GM18951 (cell line): ENCODE data around the gene MREG.
"Not testable (repeated sequence)": the region's sequence is repeated elsewhere in the genome, so short reads cannot be mapped to it uniquely, and the experiment has no call there.

Experiments used
- POLR2A ChIP-seq: IDR thresholded peaks from 4 replicates; pipeline ENCODE4 v1.6.1; 2011; ENCODE audit warnings: mild to moderate bottlenecking; ENCODE audit not compliant: insufficient read length, insufficient read depth; ENCODE audit errors: extremely low read depth
- in situ Hi-C: fragments of 300-500 bp; cut with MboI; formaldehyde crosslinking; loops from one replicate; pipeline ENCODE4 v1.12.0; 2022; ENCODE audit warnings: low sequenced_read_pairs, mixed read lengths, inconsistent platforms; ENCODE audit not compliant: unreplicated experiment

The MREG gene

DNA sequence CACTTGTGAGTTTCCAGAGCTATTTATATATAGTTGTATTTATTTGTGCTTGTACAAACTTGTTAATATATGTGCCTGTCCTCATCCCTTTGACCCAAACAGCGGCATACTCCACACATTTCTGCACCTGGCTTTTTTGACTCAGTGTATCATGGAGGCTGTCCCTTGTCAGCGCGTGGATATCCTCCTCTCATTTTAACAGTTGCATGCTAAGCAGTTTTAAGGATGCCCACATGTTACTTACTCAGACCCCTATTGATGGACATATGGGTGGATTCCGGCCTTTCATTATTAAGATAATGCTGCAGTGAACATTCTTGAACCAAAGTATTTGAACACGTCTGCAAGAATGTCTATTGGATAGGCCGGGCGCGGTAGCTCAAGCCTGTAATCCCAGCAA lies 655 bp upstream of the MREG start:
- no peak for TF ChIP-seq POLR2A
- in situ Hi-C loops = no loop called here

DNA sequence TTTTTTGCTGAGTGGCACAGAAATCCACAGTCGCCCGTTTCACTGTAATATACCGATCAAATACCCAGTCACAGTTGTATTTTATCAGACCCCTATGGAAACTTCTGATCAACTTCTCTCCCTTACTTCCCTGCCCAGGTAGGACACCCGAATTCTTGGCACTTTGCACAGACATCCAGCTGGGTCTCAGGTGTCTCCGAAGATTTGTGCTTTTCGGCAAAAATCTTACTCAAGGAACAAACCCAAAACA lies 596 bp downstream of the MREG start:
- TF ChIP-seq POLR2A = no peak
- in situ Hi-C loops = no loop called here

DNA sequence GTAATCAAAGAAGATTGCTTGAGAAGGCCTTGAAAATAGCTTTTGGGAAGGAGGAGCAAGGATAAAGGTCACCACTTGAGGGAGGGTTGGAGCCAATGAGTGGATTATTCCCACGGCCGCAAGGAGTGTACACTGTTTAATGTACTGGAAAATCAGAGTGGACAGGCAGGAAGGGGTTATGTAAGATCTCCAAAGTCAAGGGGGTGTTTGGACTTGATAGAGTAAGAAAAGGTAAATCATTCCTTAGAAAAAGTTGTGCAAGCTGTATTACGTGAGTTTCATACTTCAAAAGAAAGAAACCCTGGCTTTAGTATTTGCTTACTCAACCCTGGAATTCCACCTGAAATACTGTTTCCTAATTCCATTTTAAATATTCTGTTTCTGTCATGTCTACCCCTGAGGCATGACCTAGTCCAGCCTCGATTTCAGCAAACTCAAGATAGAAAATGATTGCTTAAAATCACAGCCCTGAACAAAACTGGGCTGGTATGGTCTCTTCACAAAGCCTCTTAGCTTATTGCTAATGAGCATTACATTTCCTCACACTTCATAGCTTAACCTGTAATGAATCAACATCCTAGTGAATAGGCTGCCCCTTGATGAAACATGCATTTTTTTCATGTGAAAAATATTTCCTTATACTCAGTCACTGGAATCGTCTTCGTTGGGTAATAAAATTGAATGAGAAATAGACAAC lies 1.1 kb downstream of the MREG start:
- TF ChIP-seq POLR2A = no peak
- in situ Hi-C loops = no loop called here

DNA sequence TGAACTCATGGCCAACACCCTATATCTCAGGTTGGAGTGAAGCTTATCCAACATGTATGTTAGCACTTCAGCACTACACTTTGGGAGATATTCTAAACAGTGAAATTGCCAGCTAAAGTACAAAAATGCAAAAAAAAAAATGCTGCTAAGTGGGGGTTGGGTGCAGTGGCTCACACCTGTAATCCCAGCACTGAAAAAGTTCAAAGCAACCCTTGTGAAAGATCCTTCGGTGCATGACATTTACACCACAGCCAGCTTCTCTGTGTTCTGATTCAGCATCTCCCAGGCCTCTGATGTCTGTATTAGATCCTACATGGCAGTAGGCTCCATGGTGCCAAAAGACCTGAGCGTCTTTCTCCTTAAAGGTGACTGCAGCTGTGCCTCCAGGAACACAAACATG lies 4.1 kb downstream of the MREG start:
- in situ Hi-C loops = not testable (repeated sequence)

DNA sequence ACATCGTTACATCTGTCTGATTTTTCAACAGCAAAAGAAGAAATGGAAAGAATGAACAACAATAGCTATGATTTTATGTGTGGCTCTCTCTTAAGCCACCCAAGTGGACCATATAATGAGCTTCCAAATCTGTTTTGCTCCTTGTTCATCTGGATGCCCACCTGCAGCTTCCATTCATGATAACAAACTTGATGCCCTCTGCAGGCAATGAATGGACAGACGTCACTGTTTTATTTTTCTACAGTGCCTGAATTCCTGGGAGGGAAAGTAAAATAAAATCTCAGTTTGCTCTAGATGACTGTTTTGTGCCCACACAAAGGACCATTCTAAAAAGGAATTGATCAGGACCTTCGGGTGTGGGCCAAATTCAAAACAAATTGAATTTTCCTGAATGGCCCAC lies 5.0 kb downstream of the MREG start:
- in situ Hi-C loops = no loop called here
- no peak for TF ChIP-seq POLR2A

DNA sequence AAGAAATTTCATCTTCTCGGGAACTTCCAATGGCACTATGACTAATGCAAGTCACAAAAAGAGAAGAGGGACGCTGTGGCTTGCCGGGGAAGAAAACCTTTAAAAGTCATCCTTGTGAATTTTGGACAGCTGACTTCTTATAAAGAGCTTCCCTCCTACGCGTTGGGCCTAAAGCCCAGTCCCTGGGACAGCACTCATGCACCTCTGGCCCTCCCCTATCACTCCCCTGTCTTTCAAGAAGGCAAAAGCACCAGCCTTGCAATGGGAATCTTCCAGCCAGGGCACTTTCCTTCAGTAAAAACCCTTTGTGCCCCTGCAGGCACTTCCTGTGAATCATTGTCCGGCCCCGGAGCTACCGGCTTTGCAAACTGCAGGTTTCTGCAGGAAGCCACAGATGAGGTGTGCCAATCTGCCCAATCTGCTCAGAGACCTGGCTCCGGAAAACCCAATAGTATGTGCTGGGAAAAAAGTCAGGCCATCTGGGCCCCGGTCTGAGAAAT lies 7.1 kb downstream of the MREG start:
- in situ Hi-C loops = no loop called here
- peak; percentile 48 for TF ChIP-seq POLR2A

DNA sequence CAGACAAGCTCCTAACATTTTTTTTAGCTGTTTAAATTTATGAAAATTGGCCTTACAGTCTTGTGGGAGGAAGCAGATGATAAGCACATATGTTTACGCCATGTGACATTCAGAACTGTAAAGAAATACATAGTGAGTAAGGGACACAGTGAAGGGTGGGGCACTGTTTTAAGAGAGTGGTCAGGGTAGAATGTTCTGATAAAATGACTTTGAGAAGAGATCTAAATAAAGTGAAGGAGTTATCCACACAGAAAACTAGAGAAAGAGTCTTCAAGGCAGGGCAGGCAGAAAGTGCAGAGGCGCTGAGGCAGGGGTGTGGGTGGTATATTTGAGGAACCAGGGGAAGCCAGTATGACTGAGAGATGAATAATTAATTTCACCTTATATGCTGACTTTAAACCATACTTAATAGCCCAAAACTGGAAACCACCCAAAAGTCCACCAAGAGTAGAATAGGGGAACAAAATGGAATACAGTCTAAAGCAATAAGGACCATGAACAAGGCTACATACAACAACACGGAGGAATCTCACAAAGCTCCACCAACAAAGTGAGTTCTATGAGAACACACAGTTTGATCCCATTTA lies 8.6 kb downstream of the MREG start:
- in situ Hi-C loops = no loop called here
- no peak for TF ChIP-seq POLR2A

DNA sequence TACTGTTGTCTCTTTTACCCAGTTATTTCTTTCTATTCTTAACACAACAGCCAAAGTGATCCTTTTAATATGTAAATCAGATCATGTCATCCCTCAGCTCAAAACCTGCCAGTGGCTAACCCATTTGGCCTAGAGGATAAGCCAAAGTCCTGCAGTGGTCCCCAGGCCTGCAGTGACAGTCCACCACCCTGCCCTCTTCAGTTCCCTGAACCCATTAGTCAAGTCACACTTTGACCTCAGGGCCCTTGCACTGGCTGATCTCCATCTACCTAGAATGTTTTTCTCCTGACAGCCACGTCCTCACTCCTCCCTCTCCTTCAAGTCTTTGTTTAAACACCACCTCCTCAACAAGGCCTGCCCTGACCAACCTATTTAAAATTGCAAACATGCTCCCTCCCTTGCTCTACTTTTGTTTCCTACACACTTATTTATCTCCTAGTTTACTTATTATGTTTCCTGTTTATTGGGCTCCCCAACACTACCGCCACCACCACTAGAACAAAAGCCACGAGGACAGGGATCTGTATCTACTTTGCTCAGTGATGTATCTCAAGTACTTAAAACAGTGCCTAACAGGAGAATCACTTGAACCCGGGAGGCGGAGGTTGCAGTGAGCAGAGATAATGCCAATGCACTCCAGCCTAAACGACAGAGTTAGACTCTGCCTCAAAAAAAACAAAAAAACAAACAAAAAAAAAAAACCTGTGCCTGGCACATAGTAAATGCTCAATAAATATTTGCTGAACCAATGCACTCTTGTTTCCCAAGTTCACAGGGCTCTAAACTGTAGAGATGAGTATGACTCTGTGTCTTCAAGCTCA lies 9.3 kb downstream of the MREG start:
- TF ChIP-seq POLR2A = no peak
- in situ Hi-C loops = no loop called here

DNA sequence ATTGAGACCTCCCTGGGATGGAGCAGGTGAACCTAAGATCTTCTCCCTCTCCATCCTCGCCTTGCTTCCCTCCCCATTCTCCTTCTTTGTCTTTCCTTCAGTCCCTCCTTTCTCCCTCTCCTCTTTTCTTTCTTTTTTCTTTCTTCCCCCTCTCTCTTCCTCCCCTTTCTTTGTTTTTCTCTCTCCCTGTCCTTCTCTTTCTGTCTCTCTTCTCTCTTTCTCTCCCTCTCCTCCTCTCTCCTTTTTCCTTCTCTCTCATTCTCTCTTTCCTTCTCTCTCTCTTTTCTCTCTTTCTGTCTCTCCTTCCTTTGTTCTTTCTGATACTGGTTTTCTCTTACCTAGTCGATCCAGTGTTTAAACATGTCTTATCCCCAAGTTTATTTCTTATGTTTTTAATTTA lies 10.7 kb downstream of the MREG start:
- no peak for TF ChIP-seq POLR2A
- in situ Hi-C loops = no loop called here

DNA sequence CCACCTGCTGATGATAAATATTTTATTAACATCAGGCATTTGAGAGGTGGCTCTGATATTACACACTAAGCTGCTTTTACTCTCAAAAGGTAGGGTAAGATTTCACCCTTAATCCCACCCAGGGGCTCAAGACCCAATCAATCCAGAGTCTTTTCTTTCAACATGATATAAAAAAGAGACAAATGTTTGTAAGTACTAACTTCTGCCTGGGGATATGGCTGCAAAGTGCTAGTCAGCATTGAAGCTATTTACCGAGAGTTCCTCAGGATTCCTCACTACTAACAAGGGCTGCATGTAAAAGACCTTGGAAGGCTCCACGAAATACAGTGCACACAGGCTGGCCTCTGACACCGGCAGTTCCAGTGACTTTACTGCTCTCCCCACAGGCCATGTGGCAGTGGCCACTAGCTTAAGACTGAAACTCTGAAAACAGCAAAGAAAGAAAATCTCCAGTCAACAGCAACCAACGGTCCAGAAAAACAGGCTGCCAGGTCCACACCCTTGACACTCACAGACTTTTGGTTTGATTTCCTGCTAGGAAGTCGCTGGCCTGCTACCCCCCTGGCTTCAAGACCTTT lies 11.2 kb downstream of the MREG start:
- TF ChIP-seq POLR2A = no peak
- in situ Hi-C loops = no loop called here

DNA sequence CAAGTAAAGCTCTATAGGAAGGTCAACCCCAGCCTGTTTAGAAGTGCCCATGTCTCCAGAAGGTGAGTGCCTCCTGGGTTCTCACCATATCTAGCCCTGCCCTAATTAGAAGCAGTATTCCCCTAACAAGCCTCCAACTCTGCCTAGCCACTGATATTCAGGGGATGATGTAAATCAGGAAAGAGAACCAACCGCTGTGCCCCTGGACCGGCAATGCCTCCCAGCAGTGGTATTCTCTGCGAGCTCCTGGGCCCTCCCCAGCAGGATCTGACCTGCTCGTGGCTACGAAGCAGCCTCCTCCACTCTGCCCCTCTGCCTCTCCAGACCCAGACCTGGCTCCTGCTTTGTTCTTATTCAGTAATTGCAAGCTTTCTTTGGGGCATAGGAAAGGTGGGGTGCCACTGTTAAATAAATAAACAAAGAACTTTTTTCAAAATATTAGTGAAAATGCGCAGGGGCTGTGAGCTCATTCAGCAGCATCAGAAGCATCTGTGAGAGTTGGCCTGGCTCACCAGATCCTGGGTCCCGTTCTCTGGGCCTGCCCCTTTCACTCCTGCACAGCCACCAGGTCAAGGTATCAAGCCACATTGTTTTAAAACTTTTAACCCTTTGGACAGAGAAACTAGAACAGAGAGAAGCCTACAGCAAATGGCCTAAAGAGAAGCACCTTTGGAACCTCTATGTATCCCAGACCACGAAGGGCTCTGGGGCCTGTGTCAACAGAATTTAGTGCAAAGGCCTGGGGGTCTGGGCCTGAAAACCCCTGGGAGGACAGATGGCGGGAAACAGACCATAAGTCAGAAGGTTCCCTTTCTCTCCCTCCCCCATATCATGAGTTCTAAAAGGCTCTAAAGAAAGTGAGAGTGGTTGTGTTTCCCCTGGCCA lies 11.9 kb downstream of the MREG start:
- in situ Hi-C loops = no loop called here

DNA sequence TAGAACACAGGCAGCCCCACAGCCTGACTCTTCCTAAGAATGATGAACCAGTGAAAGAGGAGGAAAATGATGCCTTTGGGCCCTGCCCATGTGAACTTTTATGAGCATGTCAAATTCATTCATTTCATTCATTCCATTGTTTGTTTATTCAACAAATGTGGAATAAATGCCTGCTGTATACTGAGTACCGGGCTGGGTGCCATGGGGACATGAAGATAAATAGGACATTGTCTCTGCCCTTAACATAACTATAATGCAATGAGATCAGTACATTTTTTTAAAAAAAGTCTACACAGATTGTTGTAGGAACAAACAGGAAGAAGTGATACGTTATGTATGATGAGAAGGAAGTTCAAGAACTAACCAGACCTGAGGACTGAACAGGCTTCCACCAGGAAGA lies 14.7 kb downstream of the MREG start:
- no peak for TF ChIP-seq POLR2A
- in situ Hi-C loops = no loop called here

More for the DNA sequence above, 11.9 kb downstream of the MREG start:
- TF ChIP-seq POLR2A = no peak

DNA sequence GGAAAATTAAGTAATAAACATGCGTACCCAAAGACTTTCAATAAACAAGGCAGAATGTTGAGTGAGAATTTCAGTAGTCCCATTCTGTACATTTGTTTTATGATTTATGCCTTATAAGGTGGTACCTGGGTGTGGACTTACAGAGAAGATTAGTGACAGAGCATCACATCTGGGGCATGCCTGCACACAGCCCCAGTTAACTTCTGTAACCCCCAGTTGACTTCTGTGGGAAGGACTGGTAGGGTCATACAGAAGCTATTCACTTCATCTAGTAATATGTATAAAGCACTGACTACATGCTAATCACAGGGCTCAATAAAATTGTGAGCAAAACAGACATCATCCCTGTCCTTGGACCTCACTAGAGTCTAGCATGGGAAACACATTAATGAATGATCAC lies 16.1 kb downstream of the MREG start:
- in situ Hi-C loops = no loop called here

DNA sequence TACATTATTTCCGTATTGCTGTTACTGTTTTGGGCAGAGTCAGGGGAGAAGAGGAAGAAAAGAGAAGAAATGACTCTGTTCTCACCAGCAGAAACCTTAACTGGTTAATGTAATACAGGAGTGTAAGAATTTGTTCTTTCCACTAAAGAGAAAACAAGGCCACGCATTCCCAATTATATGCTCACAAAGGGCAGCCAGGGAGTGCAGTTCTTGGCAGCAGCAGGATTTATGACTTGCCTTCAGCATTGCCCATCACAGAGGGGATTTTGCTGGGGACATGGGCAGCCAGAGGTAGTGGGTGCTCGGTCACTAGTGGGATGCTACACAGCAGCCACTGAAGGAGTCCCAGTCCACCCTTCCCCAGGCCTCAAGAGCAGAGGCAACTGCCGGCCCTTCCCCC lies 18.4 kb downstream of the MREG start:
- in situ Hi-C loops = no loop called here
- TF ChIP-seq POLR2A = no peak

More for the DNA sequence above, 16.1 kb downstream of the MREG start:
- TF ChIP-seq POLR2A = no peak

DNA sequence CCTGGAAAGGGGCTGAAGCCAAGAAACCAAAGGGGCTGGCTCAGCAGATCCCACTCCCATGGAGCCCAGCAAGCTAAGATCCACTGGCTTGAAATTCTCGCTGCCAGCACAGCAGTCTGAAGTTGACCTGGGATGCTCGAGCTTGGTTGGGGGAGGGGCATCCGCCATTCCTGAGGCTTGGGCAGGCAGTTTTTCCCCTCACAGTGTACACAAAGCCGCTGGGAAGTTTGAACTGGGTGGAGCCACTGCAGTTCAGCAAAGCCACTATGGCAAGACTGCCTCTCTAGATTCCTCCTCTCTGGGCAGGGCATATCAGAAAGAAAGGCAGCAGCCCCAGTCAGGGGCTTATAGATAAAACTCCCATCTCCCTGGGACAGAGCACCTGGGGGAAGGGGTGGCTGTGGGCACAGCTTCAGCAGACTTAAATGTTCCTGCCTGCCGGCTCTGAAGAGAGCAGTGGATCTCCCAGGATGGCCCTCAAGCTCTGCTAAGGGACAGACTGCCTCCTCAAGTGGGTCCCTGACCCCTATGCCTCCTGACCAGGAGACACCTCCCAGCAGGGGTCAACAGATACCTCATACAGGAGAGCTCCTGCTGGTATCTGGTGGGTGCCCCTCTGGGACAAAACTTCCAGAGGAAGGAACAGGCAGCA lies 24.7 kb downstream of the MREG start:
- in situ Hi-C loops = not testable (repeated sequence)
